NCI-H146 treated with DMSO at 0.1 percent for 48 hours (cell line): ENCODE results near the gene DRICH1.
"Not testable (repeated sequence)": the region's sequence is repeated elsewhere in the genome, so short reads cannot be mapped to it uniquely, and the experiment has no call there.

Experiments used
- DNase-seq: peaks from one replicate; lab custom pipeline; 2025; ENCODE audit not compliant: unreplicated experiment; lab: John Stamatoyannopoulos, UW

Gene DRICH1

DNA sequence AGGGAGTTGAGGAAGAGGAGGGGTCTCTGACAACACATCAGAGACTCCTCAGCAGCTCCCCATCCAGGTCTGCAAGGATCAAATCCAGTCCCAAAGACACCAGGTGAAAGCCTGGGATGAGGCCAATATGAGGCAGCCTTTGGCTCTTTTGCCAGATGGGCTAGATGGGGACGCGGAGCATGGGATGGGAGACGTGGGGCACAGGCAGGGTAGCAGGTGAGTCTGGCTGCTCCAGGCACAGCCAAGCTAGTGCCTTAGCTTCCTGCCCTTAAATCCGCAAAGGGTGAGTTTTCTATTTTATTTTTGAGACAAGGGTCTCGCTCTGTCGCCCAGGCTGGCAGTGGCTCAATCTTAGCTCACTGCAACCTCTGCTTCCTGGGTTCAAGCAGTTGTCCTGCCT is 19.6 kb upstream of the DRICH1 start:
- DNase-seq, result no peak

DNA sequence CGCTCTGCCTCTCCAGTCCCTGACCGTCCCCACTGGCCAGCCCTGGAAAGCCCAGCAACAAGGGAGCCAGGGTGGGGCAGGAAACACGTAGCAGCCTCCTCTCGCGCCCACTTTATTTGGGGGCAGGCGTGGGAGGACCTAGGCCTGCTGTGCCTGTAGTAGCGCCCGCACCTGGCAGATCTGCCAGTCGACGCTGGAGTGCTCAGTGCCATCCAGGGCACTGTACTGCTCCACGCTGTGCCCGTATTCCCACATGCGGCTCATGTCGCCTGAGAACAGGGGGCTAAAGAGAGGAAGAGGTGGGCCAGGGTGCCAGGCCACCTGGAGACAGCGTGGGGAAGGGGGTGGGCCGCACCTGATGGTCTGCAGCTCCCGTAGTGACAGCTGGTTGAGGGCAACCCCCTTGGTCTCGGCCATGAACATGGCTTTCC is 17.0 kb upstream of the DRICH1 start:
- DNase-seq, result no peak

DNA sequence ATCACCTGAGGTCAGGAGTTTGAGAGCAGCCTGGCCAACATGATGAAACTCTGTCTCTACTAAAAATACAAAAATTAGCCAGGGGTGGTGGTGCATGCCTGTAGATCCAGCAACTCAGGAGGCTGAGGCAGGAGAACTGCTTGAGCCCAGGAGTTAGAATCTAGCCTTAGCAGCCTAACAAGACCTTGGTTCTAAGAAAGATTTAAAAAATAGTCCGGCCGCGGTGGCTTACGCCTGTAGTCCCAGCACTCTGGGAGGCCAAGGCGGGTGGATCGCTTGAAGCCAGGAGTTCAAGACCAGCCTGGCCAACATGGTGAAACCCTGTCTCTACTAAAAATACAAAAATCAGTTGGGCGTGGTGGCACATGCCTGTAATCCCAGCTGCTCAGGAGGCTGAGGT is 14.4 kb upstream of the DRICH1 start:
- not testable (repeated sequence) for DNase-seq

DNA sequence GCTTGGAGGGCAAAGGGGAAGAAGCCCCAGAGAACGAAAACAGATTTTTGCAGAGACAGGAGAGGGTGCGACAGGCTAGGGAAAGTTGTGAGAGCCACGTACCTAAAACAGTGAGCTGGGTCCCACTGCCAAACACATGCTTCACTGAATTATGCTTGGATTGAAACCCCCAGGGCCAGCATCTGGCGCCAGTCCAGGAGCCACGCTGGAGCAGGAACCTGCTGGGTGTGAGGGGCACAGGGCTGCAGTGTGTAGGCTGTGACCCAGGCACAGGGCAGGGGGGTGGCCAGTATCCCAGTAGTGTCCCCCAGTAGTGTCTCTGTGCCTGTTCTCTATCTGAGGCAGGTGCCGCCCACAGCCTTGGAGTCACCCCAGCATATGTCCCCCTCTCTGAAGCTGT is 8.1 kb upstream of the DRICH1 start:
- DNase-seq, result not testable (repeated sequence)

DNA sequence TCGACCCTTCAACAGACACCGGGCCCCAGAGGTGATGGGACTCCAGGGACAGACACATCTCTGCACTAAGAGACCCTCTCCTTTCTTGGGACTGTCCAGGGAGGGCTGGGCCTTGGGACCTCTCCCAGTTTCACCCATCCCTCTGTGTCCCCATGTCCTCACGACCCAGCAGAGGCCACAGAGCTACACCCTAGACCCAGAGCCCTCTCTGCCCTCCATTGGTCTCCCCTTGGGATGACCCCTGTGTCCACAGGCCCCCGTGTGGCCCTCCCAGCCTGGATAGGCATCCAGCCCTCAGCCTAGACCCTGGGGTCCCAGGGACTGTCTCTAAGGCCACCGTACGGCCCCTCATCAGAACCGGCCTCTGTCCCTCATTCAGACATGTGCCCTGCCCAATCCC is 7.5 kb upstream of the DRICH1 start:
- DNase-seq, result no peak

DNA sequence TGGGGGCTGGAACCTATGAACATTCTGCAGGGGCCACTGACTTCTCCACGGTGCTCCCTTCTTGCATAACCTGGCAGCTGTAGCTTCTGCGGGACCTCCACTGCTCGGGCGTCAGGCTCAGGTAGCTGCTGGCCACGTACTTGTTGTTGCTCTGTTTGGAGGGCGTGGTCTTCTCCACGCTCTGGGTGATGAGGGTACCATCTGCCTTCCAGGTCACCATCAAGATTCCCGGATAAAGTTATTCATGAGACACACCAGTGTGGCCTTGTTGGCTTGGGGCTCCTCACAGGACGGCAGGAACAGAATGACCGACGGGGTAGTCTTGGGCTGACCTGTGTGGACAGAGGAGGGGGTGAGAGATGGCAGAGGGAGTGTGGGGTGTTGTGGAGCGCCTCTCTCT is 6.5 kb upstream of the DRICH1 start:
- DNase-seq, result no peak

DNA sequence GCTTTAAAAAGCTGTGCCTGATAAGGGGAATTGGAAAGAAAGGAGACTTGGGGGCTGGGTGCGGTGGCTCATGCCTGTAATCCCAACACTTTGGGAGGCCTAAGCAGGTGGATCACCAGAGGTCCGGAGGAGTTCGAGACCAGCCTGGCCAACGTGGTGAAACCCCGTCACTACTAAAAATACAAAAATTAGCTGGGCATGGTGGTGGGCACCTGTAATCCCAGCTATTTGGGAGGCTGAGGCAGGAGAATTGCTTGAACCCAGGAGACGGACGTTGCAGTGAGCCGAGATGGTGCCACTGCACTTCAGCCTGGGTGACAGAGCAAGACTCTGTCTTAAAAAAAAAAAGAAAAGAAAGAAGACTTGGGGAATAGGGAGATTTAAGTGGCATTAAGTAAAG is 3.2 kb upstream of the DRICH1 start:
- DNase-seq, result not testable (repeated sequence)

DNA sequence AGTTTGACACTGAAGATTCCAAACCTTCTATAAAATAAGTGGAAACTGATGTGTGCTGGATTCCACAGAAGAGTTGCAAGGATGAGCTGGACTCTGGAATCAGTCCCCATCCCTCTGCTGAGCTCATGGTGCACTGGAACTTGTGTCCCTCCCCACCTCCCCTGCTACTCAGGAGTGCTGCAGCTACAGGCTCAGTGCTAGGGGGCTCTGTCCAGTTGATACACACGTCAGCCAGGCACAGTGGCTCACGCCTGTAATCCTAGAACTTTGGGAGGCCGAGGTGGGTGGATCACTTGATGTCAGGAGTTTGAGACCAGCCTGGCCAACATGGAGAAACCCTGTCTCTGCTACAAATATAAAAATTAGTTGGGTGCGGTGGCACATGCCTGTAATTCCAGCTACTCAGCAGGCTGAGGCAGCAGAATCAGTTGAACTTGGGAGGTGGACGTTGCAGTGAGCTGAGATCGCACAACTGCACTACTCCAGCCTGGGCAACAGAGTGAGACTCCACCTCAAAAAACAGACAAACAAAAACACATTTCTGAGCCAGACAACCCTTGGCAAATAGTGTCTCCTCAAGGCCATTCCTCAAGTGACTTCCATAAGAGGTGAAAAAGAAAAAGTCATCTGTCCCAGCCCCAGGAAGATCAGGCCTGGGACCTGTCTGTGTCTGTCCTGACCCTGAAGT is 3.9 kb downstream of the DRICH1 start:
- DNase-seq, result not testable (repeated sequence)

DNA sequence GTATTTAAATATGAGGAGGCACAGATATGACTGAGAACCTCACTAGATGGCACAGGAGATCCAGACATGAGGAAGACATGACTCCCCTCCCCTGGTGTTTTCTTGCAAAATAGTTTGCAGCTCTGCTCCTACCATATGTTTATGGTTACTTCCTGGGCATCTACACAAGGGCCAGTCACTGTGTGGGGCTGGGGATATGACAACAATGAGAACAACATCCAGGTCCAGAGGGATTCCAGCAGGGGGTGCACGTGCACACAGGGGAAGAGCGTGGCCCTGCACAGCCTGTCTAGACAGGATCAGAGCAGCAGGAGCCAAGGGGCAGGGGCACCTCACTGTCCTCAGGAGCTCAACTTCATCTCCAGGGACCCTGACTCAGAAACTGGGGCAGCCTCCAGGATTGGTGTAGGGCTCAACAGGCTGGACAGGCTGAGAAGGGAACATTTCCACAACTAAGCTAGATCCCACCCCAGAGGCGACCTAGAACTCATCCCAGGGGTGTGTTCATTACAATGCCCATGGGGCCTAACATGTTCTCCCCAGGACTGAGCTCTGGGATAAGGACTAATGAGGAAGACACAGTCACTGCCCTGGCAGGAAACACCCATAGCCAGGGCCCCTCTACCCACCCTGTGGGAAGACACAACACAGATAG is 4.6 kb downstream of the DRICH1 start:
- not testable (repeated sequence) for DNase-seq

DNA sequence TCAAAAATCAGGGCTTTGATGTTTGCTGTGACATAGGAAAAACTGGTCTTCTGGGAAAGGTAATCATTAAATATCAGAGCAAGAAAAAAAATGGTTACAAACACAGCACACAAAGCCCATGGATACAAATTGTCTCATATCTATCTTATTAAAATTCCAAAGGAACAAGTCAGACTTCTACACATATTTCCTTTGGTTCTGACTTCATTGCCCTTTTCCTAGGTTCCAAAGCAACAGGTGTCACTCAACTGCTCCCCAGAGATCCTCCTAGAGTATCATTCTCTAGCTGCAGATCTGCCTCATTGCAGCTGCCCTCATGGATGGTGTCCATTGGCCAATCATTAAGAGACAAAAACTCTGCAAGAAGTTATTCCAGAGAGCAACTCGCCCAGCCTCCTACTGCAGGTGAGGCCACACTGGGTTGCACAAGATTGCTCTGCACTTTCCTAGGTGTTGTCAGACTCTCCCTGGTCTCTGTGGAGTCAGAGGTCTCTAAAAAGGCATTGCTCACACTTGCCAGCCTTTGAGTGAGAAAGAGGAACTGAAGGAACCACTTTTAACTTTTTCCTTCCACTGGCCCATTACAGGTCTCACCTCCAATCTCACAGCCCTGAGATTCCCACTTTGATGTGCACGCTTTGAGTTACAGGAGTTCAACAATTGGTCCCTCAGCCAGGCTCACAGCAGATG is 5.7 kb downstream of the DRICH1 start:
- DNase-seq, result no peak

DNA sequence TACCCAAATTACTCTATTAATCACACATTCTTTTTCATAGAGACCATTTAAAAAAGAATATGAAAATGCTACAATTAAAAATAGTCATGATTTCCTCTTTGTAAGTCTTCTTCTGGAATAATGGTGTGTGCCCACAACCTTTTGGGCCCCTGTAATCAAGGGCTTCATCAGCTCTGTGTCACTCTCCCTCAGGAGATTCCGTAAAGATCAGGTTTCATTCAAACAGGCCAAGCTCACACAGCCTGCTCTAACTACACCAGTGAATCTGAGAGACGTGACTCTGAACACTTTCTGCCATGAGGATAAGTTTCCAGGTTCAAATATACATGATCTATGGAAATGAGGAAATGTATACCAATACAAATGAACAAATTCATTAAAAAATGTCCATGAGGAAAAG is 9.5 kb downstream of the DRICH1 start:
- DNase-seq, result no peak

DNA sequence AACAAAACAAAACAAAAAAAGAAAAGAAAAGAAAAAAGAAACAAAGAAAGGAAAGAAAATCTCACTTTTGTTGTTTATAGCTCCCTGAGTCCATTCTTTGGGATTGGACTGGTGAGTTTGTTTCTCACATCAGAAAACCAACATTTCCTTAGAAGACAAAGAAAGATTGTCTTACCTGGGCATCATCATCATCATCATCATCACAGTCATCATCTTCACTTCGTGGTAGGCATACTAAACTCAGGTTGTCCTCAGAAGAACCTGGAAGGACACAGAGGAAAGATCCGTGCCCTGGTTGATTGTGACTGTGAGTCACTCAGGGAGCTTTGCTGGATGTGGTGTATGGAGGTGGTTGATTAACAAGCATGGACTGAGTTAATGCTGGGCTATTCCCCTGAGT is 10.2 kb downstream of the DRICH1 start:
- not testable (repeated sequence) for DNase-seq

DNA sequence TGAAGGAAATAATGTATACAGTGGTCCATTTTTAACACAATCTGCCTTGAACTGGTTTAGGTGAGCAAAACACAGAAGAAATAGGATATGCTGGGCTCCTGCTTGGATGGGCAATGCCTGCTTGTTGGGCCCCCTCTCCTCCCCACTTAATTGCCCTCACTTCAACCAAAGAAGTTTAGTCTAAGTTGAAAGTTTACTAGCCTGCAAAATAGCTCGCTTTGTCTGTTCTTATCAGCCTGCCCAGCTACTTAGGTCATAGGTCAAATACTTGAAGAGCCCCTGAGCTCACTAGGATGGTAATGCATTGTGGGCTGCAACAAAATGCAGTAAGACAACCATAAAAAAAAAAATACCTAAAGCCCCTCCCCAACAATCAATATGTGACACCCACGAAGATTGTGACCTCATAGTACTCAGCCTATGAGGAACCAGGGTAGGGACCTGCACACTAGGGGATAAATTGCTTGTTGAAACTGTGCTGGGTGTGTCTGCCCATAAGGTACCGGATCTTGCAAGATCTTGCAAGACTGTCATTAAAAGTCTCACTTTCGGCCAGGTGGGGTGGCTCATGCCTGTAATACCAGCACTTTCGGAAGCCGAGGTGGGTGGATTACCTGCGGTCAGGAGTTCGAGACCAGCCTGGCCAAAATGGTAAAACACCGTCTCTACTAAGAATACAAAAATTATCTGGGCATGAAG is 10.9 kb downstream of the DRICH1 start:
- no peak for DNase-seq

DNA sequence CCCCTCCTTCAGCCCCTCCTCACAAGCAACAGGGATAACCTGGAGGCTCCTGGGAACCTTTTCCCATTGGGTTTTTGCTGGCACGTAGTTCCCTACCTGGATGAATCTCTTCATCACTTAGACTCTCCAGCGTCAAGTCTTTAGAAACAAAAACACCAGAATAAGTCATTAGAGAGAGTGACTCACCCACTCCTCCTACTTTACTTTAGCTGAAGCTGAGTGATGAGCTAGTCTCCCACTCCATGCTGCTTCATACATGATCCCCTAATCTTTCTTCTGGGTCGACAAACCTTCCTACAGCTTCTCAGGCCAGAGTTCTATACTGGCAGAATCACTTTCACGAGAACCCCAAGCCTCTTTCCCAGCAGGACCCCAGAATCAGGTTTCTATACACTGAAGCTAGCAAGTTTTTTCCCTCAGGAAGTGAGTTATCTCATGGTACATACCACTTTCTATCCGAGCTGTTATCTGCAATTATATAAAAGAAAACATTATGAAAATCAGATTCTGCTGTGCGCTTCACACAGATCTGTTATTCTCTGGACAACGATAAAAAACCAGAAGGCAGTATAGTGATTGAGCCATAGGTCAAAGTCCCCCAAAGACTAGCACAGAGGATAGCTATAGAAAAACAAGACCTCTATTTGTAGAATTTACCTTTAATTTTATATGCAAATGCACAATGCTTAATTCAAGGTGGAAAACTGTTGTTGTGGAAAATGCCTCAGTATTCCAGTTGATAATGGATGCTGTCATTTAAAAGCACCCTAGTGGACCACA is 18.7 kb downstream of the DRICH1 start:
- DNase-seq, result no peak

DNA sequence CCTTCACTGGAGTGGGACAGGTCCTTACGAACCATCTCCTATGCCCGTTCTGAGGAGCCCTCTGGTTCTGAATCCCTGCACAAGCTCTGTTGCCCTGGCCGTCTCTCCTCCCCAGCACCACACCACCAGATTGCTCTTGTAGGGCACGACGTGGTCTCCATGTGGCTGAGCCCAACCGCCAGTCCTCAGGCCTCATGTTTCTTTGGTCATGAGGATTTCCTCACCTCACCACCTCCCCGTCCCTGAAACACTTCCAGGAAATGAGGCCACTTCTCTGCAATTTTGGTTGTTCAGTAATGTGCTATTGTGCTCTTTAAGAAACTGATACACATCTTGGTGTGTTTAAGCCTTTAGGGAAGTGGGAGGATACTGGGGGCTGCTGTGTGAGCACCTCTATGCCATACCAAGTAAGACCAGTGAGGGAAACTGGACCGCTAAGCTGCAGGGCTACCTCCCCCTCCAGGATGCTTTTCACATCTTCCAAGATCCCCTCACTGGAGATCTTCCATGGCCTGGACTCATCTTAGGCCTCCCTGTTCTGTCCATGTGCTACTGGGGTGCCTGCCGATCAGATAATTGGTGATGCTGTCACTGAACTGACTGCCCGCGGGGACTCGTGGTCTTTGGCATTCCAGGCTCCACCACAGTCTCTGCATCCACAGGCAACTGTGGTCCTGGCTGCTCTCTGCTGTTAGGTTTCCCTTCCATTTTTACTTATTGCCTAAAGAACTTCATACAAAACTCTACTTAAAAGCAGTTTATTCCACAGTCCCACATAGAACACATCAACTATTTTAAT is 21.9 kb downstream of the DRICH1 start:
- no peak for DNase-seq

DNA sequence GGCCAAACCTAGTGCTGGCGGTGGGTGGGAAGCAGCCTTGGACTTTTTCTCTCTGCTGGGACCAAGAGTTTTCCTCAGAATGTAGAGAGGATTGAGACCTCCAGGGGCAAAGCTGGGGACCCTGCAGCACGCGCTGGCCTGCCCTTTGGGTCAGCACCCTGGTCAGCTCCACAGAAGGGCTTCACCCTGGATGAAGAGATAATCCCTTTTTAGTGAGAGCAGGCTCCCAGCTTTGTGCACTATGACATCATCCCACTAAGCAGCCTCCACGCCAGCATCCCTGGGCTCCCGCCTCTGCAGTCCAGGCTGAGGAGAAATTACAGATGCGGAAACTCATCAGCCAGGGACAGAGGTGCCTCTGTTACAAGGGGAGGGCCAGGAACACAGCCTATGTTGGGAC is 23.5 kb downstream of the DRICH1 start:
- no peak for DNase-seq

DNA sequence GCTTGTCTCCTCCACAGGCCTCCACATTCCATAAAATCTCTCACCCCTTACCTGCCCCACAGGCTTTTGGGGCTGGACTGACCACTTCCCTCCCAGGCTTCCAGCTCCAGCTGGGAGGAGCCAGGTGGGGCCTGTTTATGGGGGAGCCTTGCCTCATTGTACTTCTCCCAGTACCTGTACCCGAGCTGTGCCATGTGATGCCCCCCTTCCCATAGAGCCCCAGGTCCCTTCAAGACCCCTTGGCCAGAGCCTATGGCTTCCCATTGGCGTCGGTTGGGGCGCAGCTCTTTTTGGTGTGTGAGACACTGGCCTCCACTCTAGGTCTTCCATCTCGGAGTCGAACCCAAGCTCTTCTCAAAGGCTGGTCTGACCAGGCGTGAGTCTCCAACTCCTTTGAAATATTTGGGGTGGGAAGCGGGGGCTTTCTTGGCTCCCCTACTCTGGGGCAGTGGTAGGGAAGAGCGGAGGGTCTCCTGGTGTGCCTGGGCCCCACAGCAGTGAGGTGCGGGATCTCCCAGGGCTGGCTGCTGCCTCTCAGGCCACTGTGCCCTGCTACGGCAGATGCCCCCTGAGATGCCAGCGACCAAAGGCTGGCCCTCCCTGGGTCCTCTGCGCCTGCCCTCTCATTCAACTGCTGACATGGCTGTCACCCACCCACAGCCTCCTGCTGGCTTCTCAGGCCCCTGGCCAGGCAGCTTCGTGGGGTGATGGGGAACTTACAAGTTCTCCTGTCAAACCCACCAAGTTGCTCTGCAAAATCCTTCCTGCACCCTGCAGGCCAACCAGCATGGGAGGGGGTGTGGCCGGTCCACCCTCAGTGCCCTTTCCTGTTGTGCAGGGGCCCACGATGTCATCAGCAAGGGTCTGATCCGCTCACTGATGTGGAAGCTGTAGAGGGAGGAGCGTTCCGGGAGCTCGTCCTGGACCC is 25.7 kb downstream of the DRICH1 start:
- DNase-seq, result no peak

DNA sequence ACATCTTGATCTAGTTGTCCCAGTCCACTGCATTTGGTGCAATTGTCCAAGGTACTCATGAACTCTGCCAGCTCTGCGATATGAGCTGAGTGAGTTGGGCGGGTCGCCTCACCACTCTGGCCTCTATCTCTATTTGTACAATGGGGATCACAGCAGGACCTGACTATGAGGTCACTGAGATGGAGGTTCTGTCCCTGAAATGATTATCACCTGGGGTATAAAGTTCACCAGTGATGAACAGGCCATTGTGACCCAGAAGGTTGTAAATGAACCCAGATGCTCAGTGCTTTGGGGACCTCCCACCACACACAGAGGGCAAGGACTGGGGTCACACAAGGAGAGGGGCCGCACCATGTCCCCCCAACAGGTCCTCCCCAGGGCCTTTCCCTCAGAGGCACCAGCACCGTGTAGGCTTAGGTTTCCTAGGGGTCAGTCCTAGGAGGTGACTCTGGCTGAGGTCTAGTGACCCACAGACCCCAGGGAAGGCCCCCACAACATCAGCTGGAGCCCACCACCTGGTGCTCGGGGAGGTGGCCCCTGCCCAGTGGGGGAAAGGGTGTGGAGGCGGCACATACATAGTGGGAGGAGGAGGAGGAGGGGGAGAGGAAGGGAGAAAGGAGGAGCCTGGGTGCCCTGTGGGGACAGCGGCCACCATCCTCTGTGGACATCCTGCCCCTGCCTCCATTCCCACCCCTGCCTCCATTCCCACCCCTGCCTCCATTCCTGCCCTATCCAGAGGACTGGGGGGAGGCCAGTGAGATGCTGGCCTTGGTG is 27.0 kb downstream of the DRICH1 start:
- peak; percentile 3 for DNase-seq
